ENCODE measurements around the gene SNX17.
"Not testable (repeated sequence)": the region's sequence is repeated elsewhere in the genome, so short reads cannot be mapped to it uniquely, and the experiment has no call there.

Gene SNX17

GRCh38 chr2:27400348-27401135 is 30.1 kb downstream of the SNX17 start:
- no peak for DNase-seq (ENCODE audit: low spot score)

GRCh38 chr2:27407798-27408491 is 37.5 kb downstream of the SNX17 start:
- DNase-seq (ENCODE audit: low spot score), result peak; percentile 62

GRCh38 chr2:27408601-27409320 is 38.3 kb downstream of the SNX17 start:
- DNase-seq (ENCODE audit: low spot score), result peak; percentile 20

- peak; percentile 96 for DNase-seq (ENCODE audit: low spot score)
Observed at GRCh38 chr2:27409321-27410073, 39.1 kb downstream of the SNX17 start, which contains the start of gene PPM1G. TSS of gene PPM1G (minus strand) at chr2:27409591. CDS start at chr2:27409422, 169 bp downstream.

- no peak for DNase-seq (ENCODE audit: low spot score)
Observed at GRCh38 chr2:27412419-27413152, 42.2 kb downstream of the SNX17 start.

- DNase-seq (ENCODE audit: low spot score), result no peak
Observed at GRCh38 chr2:27416151-27416550, 45.7 kb downstream of the SNX17 start.

- no peak for DNase-seq (ENCODE audit: low spot score)
Observed at GRCh38 chr2:27420996-27421395, 50.6 kb downstream of the SNX17 start.

- no peak for DNase-seq (ENCODE audit: low spot score)
Observed at GRCh38 chr2:27421660-27422250, 51.3 kb downstream of the SNX17 start.

- no peak for DNase-seq (ENCODE audit: low spot score)
Observed at GRCh38 chr2:27422958-27423357, 52.5 kb downstream of the SNX17 start.

GRCh38 chr2:27425039-27425438 is 54.6 kb downstream of the SNX17 start:
- not testable (repeated sequence) for DNase-seq (ENCODE audit: low spot score)

Measured in hematopoietic multipotent progenitor cell treated with erythropoietin and hydrocortisone succinate and interleukin-3 and kit ligand, for 17 days (in vitro differentiated cells).